ENCODE results near the gene POLE.

POLE gene

DNA sequence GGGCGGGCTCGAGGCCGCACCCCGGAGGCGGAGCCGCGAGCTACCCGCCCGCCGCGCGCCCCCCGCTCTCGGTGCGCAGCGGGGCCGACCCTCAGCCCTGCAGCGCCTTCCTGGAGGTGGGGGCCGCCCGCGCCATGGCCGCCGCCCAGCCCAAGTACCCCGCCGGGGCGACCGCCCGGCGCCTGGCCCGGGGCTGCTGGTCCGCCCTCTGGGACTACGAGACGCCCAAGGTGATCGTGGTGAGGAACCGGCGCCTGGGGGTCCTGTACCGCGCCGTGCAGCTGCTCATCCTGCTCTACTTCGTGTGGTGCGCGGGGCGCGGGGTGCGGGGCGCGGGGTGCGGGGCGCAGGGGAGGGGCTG is 68.5 kb downstream of the POLE start, which contains the start of gene P2RX2:
P2RX2 (plus strand) TSS at position 94 of the 361 bp plus-strand sequence; CDS start at position 135, 41 bp downstream.
- TF ChIP-seq CTCF (IDR thresholded peaks at IDR 0.05) = no peak
- peaks cover 23% of the 10 kb centered on the region for H3K9me3 ChIP-seq
- no peaks in the 10 kb centered on the region for H3K4me1 ChIP-seq (ENCODE audit: control insufficient read depth in 1 of 2, insufficient read depth in 1 of 2, low read depth in 1 of 2, low read length in 1 of 2)
- H3K27me3 ChIP-seq = peaks cover 77% of the 10 kb centered on the region
- no peak within 1 kb of the TSS for H3K4me3 ChIP-seq (ENCODE audit: low read depth in 1 of 2, low read length in 1 of 2)
- peaks cover 6% of the 10 kb centered on the region for H3K36me3 ChIP-seq
- no peak within 1 kb of the TSS for H3K27ac ChIP-seq

- no peak overlapping the region for H3K4me3 ChIP-seq (ENCODE audit: low read depth in 1 of 2, low read length in 1 of 2)
- H3K27me3 ChIP-seq = peaks cover 83% of the 10 kb centered on the region
- no peak for TF ChIP-seq CTCF (IDR thresholded peaks at IDR 0.05)
- H3K27ac ChIP-seq = no peak overlapping the region
- H3K9me3 ChIP-seq = peaks cover 23% of the 10 kb centered on the region
- no peaks in the 10 kb centered on the region for H3K36me3 ChIP-seq
- H3K4me1 ChIP-seq (ENCODE audit: control insufficient read depth in 1 of 2, insufficient read depth in 1 of 2, low read depth in 1 of 2, low read length in 1 of 2) = no peaks in the 10 kb centered on the region
Observed at GRCh38 chr12:132617822-132618682, 69.1 kb downstream of the POLE start.

GRCh38 chr12:132617135-132617701 is 69.9 kb downstream of the POLE start:
- no peaks in the 10 kb centered on the region for H3K36me3 ChIP-seq
- H3K4me3 ChIP-seq (ENCODE audit: low read depth in 1 of 2, low read length in 1 of 2) = no peak overlapping the region
- H3K4me1 ChIP-seq (ENCODE audit: control insufficient read depth in 1 of 2, insufficient read depth in 1 of 2, low read depth in 1 of 2, low read length in 1 of 2) = no peaks in the 10 kb centered on the region
- no peak for TF ChIP-seq CTCF (IDR thresholded peaks at IDR 0.05)
- H3K9me3 ChIP-seq = peaks cover 23% of the 10 kb centered on the region
- H3K27ac ChIP-seq = no peak overlapping the region
- peaks cover 90% of the 10 kb centered on the region for H3K27me3 ChIP-seq

GRCh38 chr12:132615579-132616038 is 71.5 kb downstream of the POLE start:
- Histone ChIP-seq H3K36me3 (no peaks in the 10 kb centered on the region), H3K27me3 (peaks cover 99% of the 10 kb centered on the region), H3K9me3 (peaks cover 23% of the 10 kb centered on the region), H3K4me3 (ENCODE audit: low read depth in 1 of 2, low read length in 1 of 2) (no peak overlapping the region), H3K4me1 (ENCODE audit: control insufficient read depth in 1 of 2, insufficient read depth in 1 of 2, low read depth in 1 of 2, low read length in 1 of 2) (no peaks in the 10 kb centered on the region), H3K27ac (no peak overlapping the region)
- TF ChIP-seq CTCF (IDR thresholded peaks at IDR 0.05) = no peak

GRCh38 chr12:132614861-132615578 is 72.1 kb downstream of the POLE start:
- no peaks in the 10 kb centered on the region for H3K36me3 ChIP-seq
- H3K27ac ChIP-seq = no peak overlapping the region
- H3K4me1 ChIP-seq (ENCODE audit: control insufficient read depth in 1 of 2, insufficient read depth in 1 of 2, low read depth in 1 of 2, low read length in 1 of 2) = no peaks in the 10 kb centered on the region
- peaks cover 23% of the 10 kb centered on the region for H3K9me3 ChIP-seq
- no peak overlapping the region for H3K4me3 ChIP-seq (ENCODE audit: low read depth in 1 of 2, low read length in 1 of 2)
- peak; percentile 60 for TF ChIP-seq CTCF (IDR thresholded peaks at IDR 0.05)
- peaks cover 99% of the 10 kb centered on the region for H3K27me3 ChIP-seq
